Stimulated activated naive B cell treated with anti-CD40 and anti-IgM and Interleukin-4, amounts not matched to agents 10 μg/mL and 1 μg/mL and 100 μg/mL, for 72 hours (primary cell): ENCODE results near the gene SLC25A19.
A peak's percentile ranks its signal among the peaks of the same experiment; 100 is the strongest.

ENCODE experiments used
- ATAC-seq, 2 donors: fragments of 150-1000 bp; cut with Tn5 transposase; replicated peaks; 2 replicates each; pipeline ENCODE4 v1.10.0; 2021; ENCODE audit warnings: moderate library complexity in 1 of 2
- DNase-seq: peaks from one replicate; pipeline ENCODE4 v3.0.0; 2021
- H3K27ac Mint-ChIP-seq: one replicate; pipeline ENCODE4 v1.8.0; 2022; ENCODE audit warnings: mild to moderate bottlenecking, mixed read lengths
- H3K27me3 Mint-ChIP-seq, 2 donors: one replicate each; pipeline ENCODE4 v1.8.0; 2022; ENCODE audit warnings: mixed read lengths in 2 of 2
- H3K36me3 Mint-ChIP-seq, 2 donors: one replicate each; pipeline ENCODE4 v1.8.0; 2022; ENCODE audit warnings: mixed read lengths in 2 of 2, mild to moderate bottlenecking in 1 of 2
- H3K4me1 Mint-ChIP-seq, 2 donors: one replicate each; pipeline ENCODE4 v1.8.0; 2022; ENCODE audit warnings: mixed read lengths in 2 of 2, mild to moderate bottlenecking in 1 of 2
- H3K4me3 Mint-ChIP-seq, 2 donors: one replicate each; pipeline ENCODE4 v1.8.0; 2022; ENCODE audit warnings: mild to moderate bottlenecking in 2 of 2, mixed read lengths in 2 of 2, moderate library complexity in 1 of 2
- H3K9me3 Mint-ChIP-seq, 2 donors: one replicate each; pipeline ENCODE4 v1.8.0; 2022; ENCODE audit warnings: mixed read lengths in 2 of 2, mild to moderate bottlenecking in 1 of 2

Gene SLC25A19

GRCh38 chr17:75246404-75246803 is 42.8 kb downstream of the SLC25A19 start:
- H3K36me3 Mint-ChIP-seq: peaks cover 40 to 51% of the 10 kb centered on the region in 2 donors
- no peak overlapping the region for H3K4me3 Mint-ChIP-seq
- no peaks in the 10 kb centered on the region for H3K9me3 Mint-ChIP-seq
- DNase-seq: no peak
- H3K4me1 Mint-ChIP-seq: peaks cover 56 to 81% of the 10 kb centered on the region in 2 donors
- peak overlapping the region; percentile 15 for H3K27ac Mint-ChIP-seq
- H3K27me3 Mint-ChIP-seq: no peaks in the 10 kb centered on the region
- no peak for ATAC-seq

- Mint-ChIP-seq H3K4me1 (peaks cover 53 to 78% of the 10 kb centered on the region in 2 donors), H3K27me3 (no peaks in the 10 kb centered on the region), H3K27ac (peak overlapping the region; percentile 91), H3K36me3 (peaks cover 48 to 61% of the 10 kb centered on the region in 2 donors), H3K9me3 (no peaks in the 10 kb centered on the region), H3K4me3 (no peak overlapping the region)
- no peak for ATAC-seq
- DNase-seq: no peak
These were observed 44.2 kb downstream of the SLC25A19 start for GRCh38 chr17:75245011-75245410.

- Mint-ChIP-seq H3K27ac (peak overlapping the region; percentile 91), H3K9me3 (no peaks in the 10 kb centered on the region), H3K27me3 (no peaks in the 10 kb centered on the region), H3K4me1 (peaks cover 46 to 76% of the 10 kb centered on the region in 2 donors), H3K4me3 (peak overlapping the region; percentile 71 to 77), H3K36me3 (peaks cover 52 to 66% of the 10 kb centered on the region in 2 donors)
- ATAC-seq (peak; percentile 64 to 67), DNase-seq (no peak)
These were observed 44.9 kb downstream of the SLC25A19 start for GRCh38 chr17:75244133-75244866.

GRCh38 chr17:75242461-75243042 is 46.7 kb downstream of the SLC25A19 start:
- Mint-ChIP-seq H3K27ac (peak overlapping the region; percentile 95), H3K4me1 (peaks cover 44 to 72% of the 10 kb centered on the region in 2 donors), H3K27me3 (no peaks in the 10 kb centered on the region), H3K9me3 (no peaks in the 10 kb centered on the region), H3K36me3 (peaks cover 52 to 75% of the 10 kb centered on the region in 2 donors), H3K4me3 (peak overlapping the region; percentile 25 to 46)
- no peak for DNase-seq
- peak; percentile 48 to 50 for ATAC-seq

GRCh38 chr17:75241996-75242460 is 47.2 kb downstream of the SLC25A19 start:
- peaks cover 42 to 69% of the 10 kb centered on the region in 2 donors for H3K4me1 Mint-ChIP-seq
- no peak overlapping the region for H3K4me3 Mint-ChIP-seq
- ATAC-seq (peak in 1 of 2 donors; percentile 8), DNase-seq (no peak)
- no peaks in the 10 kb centered on the region for H3K27me3 Mint-ChIP-seq
- peaks cover 50 to 78% of the 10 kb centered on the region in 2 donors for H3K36me3 Mint-ChIP-seq
- H3K27ac Mint-ChIP-seq: peak overlapping the region; percentile 95
- no peaks in the 10 kb centered on the region for H3K9me3 Mint-ChIP-seq

- H3K4me3 Mint-ChIP-seq: no peak overlapping the region
- H3K27me3 Mint-ChIP-seq: no peaks in the 10 kb centered on the region
- peaks cover 42 to 64% of the 10 kb centered on the region in 2 donors for H3K4me1 Mint-ChIP-seq
- H3K9me3 Mint-ChIP-seq: no peaks in the 10 kb centered on the region
- H3K36me3 Mint-ChIP-seq: peaks cover 46 to 79% of the 10 kb centered on the region in 2 donors
- DNase-seq: no peak
- no peak for ATAC-seq
- peak overlapping the region; percentile 95 for H3K27ac Mint-ChIP-seq
These were observed 47.7 kb downstream of the SLC25A19 start for GRCh38 chr17:75241502-75241901.

GRCh38 chr17:75241143-75241430 is 48.1 kb downstream of the SLC25A19 start:
- Mint-ChIP-seq H3K36me3 (peaks cover 45 to 79% of the 10 kb centered on the region in 2 donors), H3K4me1 (peaks cover 39 to 62% of the 10 kb centered on the region in 2 donors)

GRCh38 chr17:75240394-75241142 is 48.7 kb downstream of the SLC25A19 start:
- Mint-ChIP-seq H3K9me3 (no peaks in the 10 kb centered on the region), H3K4me1 (peaks cover 35 to 57% of the 10 kb centered on the region in 2 donors), H3K36me3 (peaks cover 42 to 75% of the 10 kb centered on the region in 2 donors), H3K27me3 (no peaks in the 10 kb centered on the region), H3K27ac (peak overlapping the region; percentile 84), H3K4me3 (peak overlapping the region in 1 of 2 donors; percentile 7)
- ATAC-seq (peak in 1 of 2 donors; percentile 38), DNase-seq (no peak)

More at GRCh38 chr17:75241143-75241430, 48.1 kb downstream of the SLC25A19 start:
- Mint-ChIP-seq H3K4me3 (no peak overlapping the region), H3K27ac (peak overlapping the region; percentile 37), H3K27me3 (no peaks in the 10 kb centered on the region), H3K9me3 (no peaks in the 10 kb centered on the region)
- DNase-seq (no peak), ATAC-seq (no peak)

GRCh38 chr17:75239778-75240393 is 49.3 kb downstream of the SLC25A19 start:
- no peaks in the 10 kb centered on the region for H3K9me3 Mint-ChIP-seq
- H3K36me3 Mint-ChIP-seq: peaks cover 46 to 79% of the 10 kb centered on the region in 2 donors

GRCh38 chr17:75239214-75239613 is 50.0 kb downstream of the SLC25A19 start:
- Mint-ChIP-seq H3K27me3 (no peaks in the 10 kb centered on the region), H3K36me3 (peaks cover 48 to 80% of the 10 kb centered on the region in 2 donors), H3K4me1 (peaks cover 30 to 47% of the 10 kb centered on the region in 2 donors), H3K27ac (peak overlapping the region; percentile 90), H3K9me3 (no peaks in the 10 kb centered on the region), H3K4me3 (no peak overlapping the region)
- no peak for DNase-seq
- ATAC-seq: no peak

More at GRCh38 chr17:75239778-75240393, 49.3 kb downstream of the SLC25A19 start:
- Mint-ChIP-seq H3K27me3 (no peaks in the 10 kb centered on the region), H3K27ac (peak overlapping the region; percentile 84), H3K4me3 (peak overlapping the region in 1 of 2 donors; percentile 7), H3K4me1 (peaks cover 35 to 53% of the 10 kb centered on the region in 2 donors)
- ATAC-seq (no peak), DNase-seq (no peak)

- no peak for DNase-seq
- Mint-ChIP-seq H3K4me1 (peaks cover 25 to 42% of the 10 kb centered on the region in 2 donors), H3K36me3 (peaks cover 46 to 79% of the 10 kb centered on the region in 2 donors), H3K9me3 (no peaks in the 10 kb centered on the region), H3K27ac (peak overlapping the region; percentile 90), H3K27me3 (no peaks in the 10 kb centered on the region), H3K4me3 (peak overlapping the region in 1 of 2 donors; percentile 48)
- ATAC-seq: peak; percentile 81 to 84
These were observed 50.5 kb downstream of the SLC25A19 start for GRCh38 chr17:75238684-75239191.

GRCh38 chr17:75238020-75238580 is 51.1 kb downstream of the SLC25A19 start:
- H3K27me3 Mint-ChIP-seq: no peaks in the 10 kb centered on the region
- ATAC-seq: no peak
- peaks cover 40 to 75% of the 10 kb centered on the region in 2 donors for H3K36me3 Mint-ChIP-seq
- DNase-seq: no peak
- peak overlapping the region; percentile 90 for H3K27ac Mint-ChIP-seq
- H3K4me3 Mint-ChIP-seq: no peak overlapping the region
- H3K4me1 Mint-ChIP-seq: peaks cover 20 to 35% of the 10 kb centered on the region in 2 donors
- no peaks in the 10 kb centered on the region for H3K9me3 Mint-ChIP-seq

- Mint-ChIP-seq H3K36me3 (peaks cover 43 to 77% of the 10 kb centered on the region in 2 donors), H3K4me1 (peaks cover 16 to 28% of the 10 kb centered on the region in 2 donors), H3K9me3 (no peaks in the 10 kb centered on the region), H3K4me3 (no peak overlapping the region), H3K27ac (peak overlapping the region; percentile 79), H3K27me3 (no peaks in the 10 kb centered on the region)
- DNase-seq: no peak
- ATAC-seq: no peak
These were observed 51.9 kb downstream of the SLC25A19 start for GRCh38 chr17:75237100-75238014.
